ENCODE results near the gene TAOK3.

DNA sequence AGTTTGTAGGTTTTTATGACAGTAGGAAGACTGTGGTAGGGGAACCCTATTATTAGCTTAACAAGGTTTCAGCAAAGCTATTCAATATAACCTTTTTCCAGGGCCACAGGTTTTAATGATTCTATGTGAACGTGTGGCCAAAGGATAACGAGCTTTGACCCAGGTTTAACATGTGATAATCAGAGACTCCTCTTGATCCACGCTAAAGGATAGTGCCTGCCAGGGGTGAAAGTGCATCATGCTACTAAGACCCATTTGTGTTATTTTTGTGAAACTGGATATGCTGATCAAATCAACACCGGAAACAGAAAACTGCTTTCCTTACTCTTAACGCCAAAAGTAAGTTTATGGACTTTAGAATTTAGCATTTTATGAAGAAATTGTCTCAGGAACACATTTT is 909 bp upstream of the TAOK3 start:
- TF ChIP-seq, protein P1, sequence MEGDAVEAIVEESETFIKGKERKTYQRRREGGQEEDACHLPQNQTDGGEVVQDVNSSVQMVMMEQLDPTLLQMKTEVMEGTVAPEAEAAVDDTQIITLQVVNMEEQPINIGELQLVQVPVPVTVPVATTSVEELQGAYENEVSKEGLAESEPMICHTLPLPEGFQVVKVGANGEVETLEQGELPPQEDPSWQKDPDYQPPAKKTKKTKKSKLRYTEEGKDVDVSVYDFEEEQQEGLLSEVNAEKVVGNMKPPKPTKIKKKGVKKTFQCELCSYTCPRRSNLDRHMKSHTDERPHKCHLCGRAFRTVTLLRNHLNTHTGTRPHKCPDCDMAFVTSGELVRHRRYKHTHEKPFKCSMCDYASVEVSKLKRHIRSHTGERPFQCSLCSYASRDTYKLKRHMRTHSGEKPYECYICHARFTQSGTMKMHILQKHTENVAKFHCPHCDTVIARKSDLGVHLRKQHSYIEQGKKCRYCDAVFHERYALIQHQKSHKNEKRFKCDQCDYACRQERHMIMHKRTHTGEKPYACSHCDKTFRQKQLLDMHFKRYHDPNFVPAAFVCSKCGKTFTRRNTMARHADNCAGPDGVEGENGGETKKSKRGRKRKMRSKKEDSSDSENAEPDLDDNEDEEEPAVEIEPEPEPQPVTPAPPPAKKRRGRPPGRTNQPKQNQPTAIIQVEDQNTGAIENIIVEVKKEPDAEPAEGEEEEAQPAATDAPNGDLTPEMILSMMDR (IDR thresholded peaks at IDR 0.05; ENCODE audit: insufficient read depth, low read depth, low read length): no peak
- no peak for TF ChIP-seq EZH2 (IDR thresholded peaks at IDR 0.05; ENCODE audit: insufficient read depth, low read length)

Data from astrocyte (in vitro differentiated cells and primary cell).